HepG2 (cell line): ENCODE measurements around the gene ITIH3. TPM values are rescaled to one million over a fixed set of nuclear protein-coding genes. Genes with fewer than 3 reads are reported as not detected.

Experiments
- BRCA1 ChIP-seq: sonication (generic); formaldehyde crosslinking; IDR thresholded peaks from 2 replicates; pipeline ENCODE4 v1.4.0; 2020; ENCODE audit warnings: missing genetic modification reagents
- ERF ChIP-seq: IDR thresholded peaks from 2 replicates; pipeline ENCODE4 v1.6.1; 2018; ENCODE audit warnings: missing biosample characterization, missing genetic modification reagents
- PAXIP1 ChIP-seq: sonication (generic); formaldehyde crosslinking; conservative IDR thresholded peaks from 2 replicates; pipeline ENCODE4 v1.4.0; 2020; ENCODE audit warnings: mild to moderate bottlenecking, missing genetic modification reagents, moderate library complexity
- PHB2 ChIP-seq: fragments of 450-650 bp; IDR thresholded peaks from 2 replicates; pipeline ENCODE4 v1.6.1; 2018; ENCODE audit not compliant: partially characterized antibody
- RERE ChIP-seq: IDR thresholded peaks from 2 replicates; pipeline ENCODE4 v1.6.1; 2016; ENCODE audit warnings: low read depth, missing genetic modification reagents, missing compliant biosample characterization
- SCMH1 ChIP-seq: sonication (generic); formaldehyde crosslinking; IDR thresholded peaks from 2 replicates; pipeline ENCODE4 v1.9.0; 2021; ENCODE audit warnings: missing genetic modification reagents, mild to moderate bottlenecking, borderline replicate concordance
- SIN3A ChIP-seq: IDR thresholded peaks from 2 replicates; pipeline ENCODE4 v1.6.1; 2011; ENCODE audit warnings: low read depth, mild to moderate bottlenecking, control low read depth, low read length, borderline replicate concordance
- TRIM24 ChIP-seq: sonication (generic); formaldehyde crosslinking; IDR thresholded peaks from 2 replicates; pipeline ENCODE4 v1.8.0; 2022; ENCODE audit warnings: mild to moderate bottlenecking, missing genetic modification reagents
- ZEB1 ChIP-seq: IDR thresholded peaks from 2 replicates; pipeline ENCODE4 v1.6.1; 2012; ENCODE audit warnings: mild to moderate bottlenecking, low read depth, inconsistent platforms; ENCODE audit not compliant: insufficient replicate concordance
- ZNF207 ChIP-seq: fragments of 450-650 bp; IDR thresholded peaks from 2 replicates; pipeline ENCODE4 v1.6.1; 2016; ENCODE audit warnings: antibody characterized with exemption, borderline replicate concordance
- ZNF280D ChIP-seq: sonication (generic); formaldehyde crosslinking; IDR thresholded peaks from 2 replicates; pipeline ENCODE4 v1.5.1; 2020; ENCODE audit warnings: mild to moderate bottlenecking, missing genetic modification reagents
- ZNF513 ChIP-seq: sonication (generic); formaldehyde crosslinking; conservative IDR thresholded peaks from 2 replicates; pipeline ENCODE4 v1.5.0; 2020; ENCODE audit warnings: missing genetic modification reagents
- ZNF749 ChIP-seq: sonication (generic); formaldehyde crosslinking; IDR thresholded peaks from 2 replicates; pipeline ENCODE4 v1.8.0; 2022; ENCODE audit warnings: mild to moderate bottlenecking, missing genetic modification reagents, moderate library complexity, borderline replicate concordance
- ZSCAN20 ChIP-seq: sonication (generic); formaldehyde crosslinking; IDR thresholded peaks from 2 replicates; pipeline ENCODE4 v1.4.0; 2020; ENCODE audit warnings: missing genetic modification reagents, mild to moderate bottlenecking, borderline replicate concordance
- polyA plus RNA-seq, 8 experiments: library from polyadenylated mRNA; depleted of rRNA in 3 of 8; stranded (reverse) in 7 of 8; unstranded in 1 of 8; fragments of >200 nt; fragmentation: Illumina TruSeq in 4 of 8; extraction: Trizol in 4 of 8; gene quantifications; 2 replicates each; pipeline versions ENCODE4 v1.2.1 to v1.2.3, GENCODE V29; 2011 to 2016; ENCODE audit warnings: low read depth in 4 of 8, missing spikeins in 1 of 8, mixed read lengths in 1 of 8; ENCODE audit not compliant: insufficient read depth in 1 of 8
- total RNA-seq, 5 experiments: library from RNA; depleted of rRNA; stranded (reverse); fragments of >200 nt; fragmentation: Illumina TruSeq; extraction: Trizol; gene quantifications; 2 replicates each; pipeline ENCODE4 v1.2.3, GENCODE V29; 2016; ENCODE audit warnings: low read depth in 1 of 5

ITIH3 gene
- total and polyA plus RNA-seq, 2 of the 13 experiments (the other 11 are each of a cell fraction or from before 2014, with no cell fraction given), result 105 to 632 TPM

GRCh38 chr3:52793702-52794611, 639 bp upstream of the ITIH3 start (continued):
- TF ChIP-seq RERE (CRISPR knock-in tag) (no peak), TRIM24 (CRISPR knock-in tag) (no peak), ZEB1 (peak; percentile 19), SIN3A (no peak), ZNF207 (no peak), SCMH1 (CRISPR knock-in tag) (no peak), ZNF513 (no peak), ZNF280D (CRISPR knock-in tag) (no peak), ZSCAN20 (CRISPR knock-in tag) (no peak), PAXIP1 (CRISPR knock-in tag) (peak; percentile 61; the same call in 1 of the 2 replicates), PHB2 (no peak), ERF (CRISPR knock-in tag) (no peak), BRCA1 (0 out of 2 replicates have a peak, but pooled peaks have one; percentile 36), ZNF749 (no peak)
